MM.1S (cell line): ENCODE measurements around the gene TNRC6C.

Experiments used
- CTCF ChIP-seq: fragments of 300-600 bp; sonication (generic); IDR thresholded peaks from 2 replicates; pipeline ENCODE4 v1.5.1; 2016; ENCODE audit warnings: antibody characterized with exemption, low read length, mixed read lengths
- EZH2 ChIP-seq: fragments of 300-600 bp; sonication (generic); optimal IDR thresholded peaks from 2 replicates; pipeline ENCODE3; 2017; ENCODE audit warnings: low read depth, mild to moderate bottlenecking, antibody characterized with exemption, low read length, mixed read lengths
- EZH2phosphoT487 ChIP-seq: fragments of 300-600 bp; sonication (generic); IDR thresholded peaks from 2 replicates; pipeline ENCODE4 v1.6.1; 2018; ENCODE audit warnings: antibody characterized with exemption, low read length

- TF ChIP-seq CTCF (no peak), EZH2 (no peak), EZH2phosphoT487 (no peak)
These were observed 8.0 kb downstream of the TNRC6C start for GRCh38 chr17:77966476-77966875.
